ENCODE measurements around the gene MTCL1. TPM values are rescaled to one million over a fixed set of nuclear protein-coding genes. Genes with fewer than 3 reads are reported as not detected.

The MTCL1 gene
- total RNA-seq, 1 experiment from 2014 or later: 11.2 TPM

- Histone ChIP-seq H3K27me3 (replicated peaks; ENCODE audit: insufficient read depth, low read depth, low read length, poor library complexity) (no peaks in the 10 kb centered on the region), H3K9me3 (ENCODE audit: low read depth, low read length, poor library complexity, severe bottlenecking) (no peaks in the 10 kb centered on the region), H3K27ac (ENCODE audit: low read depth, low read length, poor library complexity, severe bottlenecking) (no peak overlapping the region), H3K4me3 (ENCODE audit: low read depth, low read length, poor library complexity, severe bottlenecking) (no peak overlapping the region), H3K36me3 (ENCODE audit: insufficient read depth, low read length, poor library complexity, severe bottlenecking) (no peaks in the 10 kb centered on the region), H3K4me1 (ENCODE audit: insufficient read depth, low read length, poor library complexity, severe bottlenecking) (no peaks in the 10 kb centered on the region)
- BruUV-seq (replicated peaks): no TSS peak
- ChIA-PET POLR2A (ENCODE audit: low non-redundant PET) (no interaction called here), CTCF (no interaction called here)
- intact Hi-C loops (cut with micrococcal nuclease; ENCODE audit: unreplicated experiment): no loop called here
- no peak for TF ChIP-seq CTCF (conservative IDR thresholded peaks at IDR 0.05; ENCODE audit: low read depth, low read length)
- no peak for TF ChIP-seq EZH2 (IDR thresholded peaks at IDR 0.05; ENCODE audit: borderline replicate concordance, low read depth, low read length, poor library complexity, severe bottlenecking)
- no peak for DNase-seq (ENCODE audit: low spot score)
Measured at GRCh38 chr18:8851659-8852058, 146.3 kb downstream of the MTCL1 start.

GRCh38 chr18:8854550-8854949, 149.2 kb downstream of the MTCL1 start:
- ChIA-PET POLR2A (ENCODE audit: low non-redundant PET) (no interaction called here), CTCF (no interaction called here)
- DNase-seq (ENCODE audit: low spot score): no peak
- H3K9me3 ChIP-seq (ENCODE audit: low read depth, low read length, poor library complexity, severe bottlenecking): no peaks in the 10 kb centered on the region
- H3K4me1 ChIP-seq (ENCODE audit: insufficient read depth, low read length, poor library complexity, severe bottlenecking): no peaks in the 10 kb centered on the region
- intact Hi-C loops (cut with micrococcal nuclease; ENCODE audit: unreplicated experiment): no loop called here
- H3K36me3 ChIP-seq (ENCODE audit: insufficient read depth, low read length, poor library complexity, severe bottlenecking): no peaks in the 10 kb centered on the region
- no TSS peak for BruUV-seq (replicated peaks)
- H3K27ac ChIP-seq (ENCODE audit: low read depth, low read length, poor library complexity, severe bottlenecking): no peak overlapping the region
- no peaks in the 10 kb centered on the region for H3K27me3 ChIP-seq (replicated peaks; ENCODE audit: insufficient read depth, low read depth, low read length, poor library complexity)
- TF ChIP-seq CTCF (conservative IDR thresholded peaks at IDR 0.05; ENCODE audit: low read depth, low read length) (no peak), EZH2 (IDR thresholded peaks at IDR 0.05; ENCODE audit: borderline replicate concordance, low read depth, low read length, poor library complexity, severe bottlenecking) (no peak)
- no peak overlapping the region for H3K4me3 ChIP-seq (ENCODE audit: low read depth, low read length, poor library complexity, severe bottlenecking)

- no TSS peak for BruUV-seq (replicated peaks)
- H3K27ac ChIP-seq (ENCODE audit: low read depth, low read length, poor library complexity, severe bottlenecking): no peak overlapping the region
- H3K4me1 ChIP-seq (ENCODE audit: insufficient read depth, low read length, poor library complexity, severe bottlenecking): no peaks in the 10 kb centered on the region
- no peak for DNase-seq (ENCODE audit: low spot score)
- H3K36me3 ChIP-seq (ENCODE audit: insufficient read depth, low read length, poor library complexity, severe bottlenecking): no peaks in the 10 kb centered on the region
- no peaks in the 10 kb centered on the region for H3K27me3 ChIP-seq (replicated peaks; ENCODE audit: insufficient read depth, low read depth, low read length, poor library complexity)
- intact Hi-C loops (cut with micrococcal nuclease; ENCODE audit: unreplicated experiment): no loop called here
- no peak overlapping the region for H3K4me3 ChIP-seq (ENCODE audit: low read depth, low read length, poor library complexity, severe bottlenecking)
- no peak for TF ChIP-seq EZH2 (IDR thresholded peaks at IDR 0.05; ENCODE audit: borderline replicate concordance, low read depth, low read length, poor library complexity, severe bottlenecking)
- no peak for TF ChIP-seq CTCF (conservative IDR thresholded peaks at IDR 0.05; ENCODE audit: low read depth, low read length)
- ChIA-PET POLR2A (ENCODE audit: low non-redundant PET) (no interaction called here), CTCF (no interaction called here)
- H3K9me3 ChIP-seq (ENCODE audit: low read depth, low read length, poor library complexity, severe bottlenecking): no peaks in the 10 kb centered on the region
Measured at GRCh38 chr18:8854962-8855361, 149.6 kb downstream of the MTCL1 start.

Measured in A673 (cell line).